ENCODE measurements around the gene DOCK3.

GRCh38 chr3:50994537-50994936, 319.8 kb downstream of the DOCK3 start:
- TF ChIP-seq EZH2 (IDR thresholded peaks at IDR 0.05) (no peak), POLR2AphosphoS5 (IDR thresholded peaks at IDR 0.05; ENCODE audit: borderline replicate concordance, low read depth, low read length) (no peak)
